Measurements from ENCODE around the gene INPP5D. TPM values are rescaled to one million over a fixed set of nuclear protein-coding genes. Genes with fewer than 3 reads are reported as not detected.

The INPP5D gene
- total and polyA plus RNA-seq, 2 of the 13 experiments (the other 11 are each of a cell fraction or from before 2014, with no cell fraction given): 16.7 to 18.0 TPM

DNA sequence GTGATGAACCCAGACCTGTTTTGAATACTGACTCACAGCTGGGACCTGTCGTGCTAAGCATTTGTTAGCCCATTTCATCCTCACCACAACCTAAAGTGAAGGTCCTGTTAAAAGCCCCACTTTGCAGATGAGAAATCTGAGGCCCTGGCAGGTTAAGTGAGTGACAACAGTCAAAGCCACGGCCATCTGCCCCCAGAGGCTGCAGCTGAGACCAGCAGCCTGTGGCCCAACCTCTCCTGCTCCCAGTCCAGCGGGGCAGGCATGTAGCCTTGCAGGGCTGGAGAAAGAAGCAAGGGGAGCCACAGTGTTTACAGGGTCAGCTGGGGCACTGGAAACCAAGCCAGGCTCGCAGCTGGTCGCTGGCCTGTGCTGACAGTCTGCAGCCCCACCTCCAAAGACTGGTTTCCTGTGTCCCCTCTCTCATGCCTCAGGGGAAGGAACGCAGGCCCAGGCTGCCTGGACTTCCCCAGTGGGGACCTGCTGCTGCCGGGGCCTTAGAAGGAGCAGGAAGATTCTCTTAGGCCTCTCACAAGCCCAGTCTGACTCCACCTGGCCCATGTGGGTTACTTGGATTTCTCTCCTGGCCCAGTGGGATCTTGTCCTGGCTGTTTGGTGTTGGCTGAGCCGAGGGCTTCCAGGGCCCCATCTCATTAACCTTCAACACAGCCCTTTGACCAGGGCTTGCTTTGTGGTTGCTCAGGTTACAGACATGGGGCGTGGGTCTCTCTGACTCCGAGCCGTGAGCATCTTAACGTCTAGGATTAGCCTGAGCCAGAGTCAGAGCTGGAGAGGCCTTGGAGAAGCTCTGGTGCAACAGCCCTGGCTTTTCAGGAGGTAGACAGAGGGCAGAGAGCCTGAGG is 1.7 kb downstream of the INPP5D start:
- ATAC-seq (peak; percentile 76), DNase-seq (ENCODE audit: low spot score) (peak; percentile 88), FAIRE-seq (peak; percentile 91)
- BruUV-seq (replicated peaks): no TSS peak
- no peaks in the 10 kb centered on the region for H3K9me3 ChIP-seq (ENCODE audit: low read length)
- H4K20me1 ChIP-seq (ENCODE audit: insufficient read depth, low read length): 0 out of 2 replicates have a peak, but pooled peaks cover 3% of the 10 kb centered on the region
- in situ Hi-C loops (cut with HindIII; ENCODE audit: extremely low pct_ligation_motif_present, low pct_unique_long_range_greater_than_20kb) (no loop called here), intact Hi-C loops (cut with micrococcal nuclease; ENCODE audit: unreplicated experiment) (loop anchor here (2.0 to 5.0 kb wide), 3 partner anchors 49 to 205 kb away; partner anchors contain the start of gene NGEF)
- peak overlapping the region; percentile 72 for H3K9ac ChIP-seq (ENCODE audit: insufficient read depth, low read depth, low read length)
- WGBS (ENCODE audit: low lambda C conversion rate): 0% methylated on average over 10 of the region's 12 CpGs
- H3K27ac ChIP-seq (ENCODE audit: extremely low read length, insufficient read depth, low read length): peak overlapping the region; percentile 82
- peak overlapping the region; percentile 97 for H3K4me2 ChIP-seq (ENCODE audit: low read depth, low read length)
- H3K36me3 ChIP-seq (replicated peaks in 1 of 2; ENCODE audit: control insufficient read depth in 1 of 2, insufficient read depth in 2 of 2, low read length in 2 of 2): no peaks in the 10 kb centered on the region
- peaks cover 78% of the 10 kb centered on the region for H3K4me1 ChIP-seq (ENCODE audit: insufficient read depth, low read length)
- no peaks in the 10 kb centered on the region for H3K79me2 ChIP-seq (ENCODE audit: insufficient read depth, low read length)
- H2AFZ ChIP-seq (ENCODE audit: low read length): no peak overlapping the region
- no peaks in the 10 kb centered on the region; a peak in 1 of 5 replicates for H3K27me3 ChIP-seq (ENCODE audit: control insufficient read depth in 1 of 2, insufficient read depth in 2 of 2, low read length in 2 of 2)
- peak overlapping the region; percentile 66 to 87 (median 80) for H3K4me3 ChIP-seq (replicated peaks in 1 of 3; ENCODE audit: insufficient read depth in 1 of 3, low read depth in 2 of 3, low read length in 3 of 3)
- ChIA-PET CTCF (ENCODE audit: low intra/inter-chr PET ratio, low total read pairs) (no interaction called here), POLR2A (interaction anchor here (0.6 to 4.0 kb wide), 8 partner anchors 24 to 206 kb away, joined by 3 to 40 read pairs (median 7); partner anchors contain the start of genes ATG16L1 and NGEF)
- TF ChIP-seq ZBTB49 (CRISPR knock-in tag; IDR thresholded peaks at IDR 0.05; ENCODE audit: borderline replicate concordance) (no peak), TP53 (CRISPR knock-in tag; conservative IDR thresholded peaks at IDR 0.05) (no peak; the same call in 1 of the 2 replicates), SNAPC2 (CRISPR knock-in tag; IDR thresholded peaks at IDR 0.05) (peak; percentile 79; the same call in 1 of the 2 replicates), PITX1 (CRISPR knock-in tag; IDR thresholded peaks at IDR 0.05) (peak; percentile 68; the same call in 1 of the 2 replicates), ZNF101 (CRISPR knock-in tag; IDR thresholded peaks at IDR 0.05; ENCODE audit: borderline replicate concordance, low read depth) (no peak), MED1 (CRISPR knock-in tag; IDR thresholded peaks at IDR 0.05) (peak; percentile 80), USF2 (IDR thresholded peaks at IDR 0.05; ENCODE audit: low read depth, low read length) (no peak), USF2 (CRISPR knock-in tag; IDR thresholded peaks at IDR 0.05; ENCODE audit: borderline replicate concordance) (no peak), POGZ (CRISPR knock-in tag; IDR thresholded peaks at IDR 0.05) (peak; percentile 84), ZNF232 (CRISPR knock-in tag; IDR thresholded peaks at IDR 0.05; ENCODE audit: borderline replicate concordance) (peak; percentile 65; the same call in 1 of the 2 replicates), ADNP (CRISPR knock-in tag; IDR thresholded peaks at IDR 0.05) (peak; percentile 95)
- TF ChIP-seq, protein P1, sequence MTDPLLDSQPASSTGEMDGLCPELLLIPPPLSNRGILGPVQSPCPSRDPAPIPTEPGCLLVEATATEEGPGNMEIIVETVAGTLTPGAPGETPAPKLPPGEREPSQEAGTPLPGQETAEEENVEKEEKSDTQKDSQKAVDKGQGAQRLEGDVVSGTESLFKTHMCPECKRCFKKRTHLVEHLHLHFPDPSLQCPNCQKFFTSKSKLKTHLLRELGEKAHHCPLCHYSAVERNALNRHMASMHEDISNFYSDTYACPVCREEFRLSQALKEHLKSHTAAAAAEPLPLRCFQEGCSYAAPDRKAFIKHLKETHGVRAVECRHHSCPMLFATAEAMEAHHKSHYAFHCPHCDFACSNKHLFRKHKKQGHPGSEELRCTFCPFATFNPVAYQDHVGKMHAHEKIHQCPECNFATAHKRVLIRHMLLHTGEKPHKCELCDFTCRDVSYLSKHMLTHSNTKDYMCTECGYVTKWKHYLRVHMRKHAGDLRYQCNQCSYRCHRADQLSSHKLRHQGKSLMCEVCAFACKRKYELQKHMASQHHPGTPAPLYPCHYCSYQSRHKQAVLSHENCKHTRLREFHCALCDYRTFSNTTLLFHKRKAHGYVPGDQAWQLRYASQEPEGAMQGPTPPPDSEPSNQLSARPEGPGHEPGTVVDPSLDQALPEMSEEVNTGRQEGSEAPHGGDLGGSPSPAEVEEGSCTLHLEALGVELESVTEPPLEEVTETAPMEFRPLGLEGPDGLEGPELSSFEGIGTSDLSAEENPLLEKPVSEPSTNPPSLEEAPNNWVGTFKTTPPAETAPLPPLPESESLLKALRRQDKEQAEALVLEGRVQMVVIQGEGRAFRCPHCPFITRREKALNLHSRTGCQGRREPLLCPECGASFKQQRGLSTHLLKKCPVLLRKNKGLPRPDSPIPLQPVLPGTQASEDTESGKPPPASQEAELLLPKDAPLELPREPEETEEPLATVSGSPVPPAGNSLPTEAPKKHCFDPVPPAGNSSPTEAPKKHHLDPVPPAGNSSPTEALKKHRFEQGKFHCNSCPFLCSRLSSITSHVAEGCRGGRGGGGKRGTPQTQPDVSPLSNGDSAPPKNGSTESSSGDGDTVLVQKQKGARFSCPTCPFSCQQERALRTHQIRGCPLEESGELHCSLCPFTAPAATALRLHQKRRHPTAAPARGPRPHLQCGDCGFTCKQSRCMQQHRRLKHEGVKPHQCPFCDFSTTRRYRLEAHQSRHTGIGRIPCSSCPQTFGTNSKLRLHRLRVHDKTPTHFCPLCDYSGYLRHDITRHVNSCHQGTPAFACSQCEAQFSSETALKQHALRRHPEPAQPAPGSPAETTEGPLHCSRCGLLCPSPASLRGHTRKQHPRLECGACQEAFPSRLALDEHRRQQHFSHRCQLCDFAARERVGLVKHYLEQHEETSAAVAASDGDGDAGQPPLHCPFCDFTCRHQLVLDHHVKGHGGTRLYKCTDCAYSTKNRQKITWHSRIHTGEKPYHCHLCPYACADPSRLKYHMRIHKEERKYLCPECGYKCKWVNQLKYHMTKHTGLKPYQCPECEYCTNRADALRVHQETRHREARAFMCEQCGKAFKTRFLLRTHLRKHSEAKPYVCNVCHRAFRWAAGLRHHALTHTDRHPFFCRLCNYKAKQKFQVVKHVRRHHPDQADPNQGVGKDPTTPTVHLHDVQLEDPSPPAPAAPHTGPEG (CRISPR knock-in tag; IDR thresholded peaks at IDR 0.05): no peak; the same call in 1 of the 2 replicates
